Trophoblast cell (in vitro differentiated cells and primary cell): ENCODE results near the gene LRMDA.

Source experiments
- DNase-seq, 2 donors: peaks; one replicate each; pipeline ENCODE4 v3.0.0-alpha.2; 2016
- H2AFZ ChIP-seq: 2 replicates; pipeline ENCODE4 v1.6.1; 2013; ENCODE audit warnings: low read length, moderate library complexity, mild to moderate bottlenecking; ENCODE audit not compliant: insufficient read depth, poor library complexity
- H2AK5ac ChIP-seq: 2 replicates; pipeline ENCODE4 v1.6.1; 2013; ENCODE audit warnings: mild to moderate bottlenecking, low read length
- H2BK120ac ChIP-seq: 2 replicates; pipeline ENCODE4 v1.6.1; 2013; ENCODE audit warnings: low read length, mild to moderate bottlenecking, moderate library complexity; ENCODE audit not compliant: insufficient read depth, poor library complexity
- H2BK12ac ChIP-seq: 2 replicates; pipeline ENCODE4 v1.6.1; 2013; ENCODE audit warnings: mild to moderate bottlenecking, low read length, moderate library complexity
- H2BK5ac ChIP-seq: 2 replicates; pipeline ENCODE4 v1.6.1; 2013; ENCODE audit warnings: low read length, low read depth, moderate library complexity, mild to moderate bottlenecking; ENCODE audit not compliant: poor library complexity
- H3K14ac ChIP-seq: 2 replicates; pipeline ENCODE4 v1.6.1; 2013; ENCODE audit warnings: mild to moderate bottlenecking, low read length
- H3K18ac ChIP-seq: 2 replicates; pipeline ENCODE4 v1.6.1; 2013; ENCODE audit warnings: mild to moderate bottlenecking, low read length
- H3K23ac ChIP-seq: 2 replicates; pipeline ENCODE4 v1.6.1; 2013; ENCODE audit warnings: low read length
- H3K27ac ChIP-seq: 2 replicates; pipeline ENCODE4 v1.5.1; 2013; ENCODE audit warnings: low read depth, mild to moderate bottlenecking, inconsistent platforms, low read length, moderate library complexity
- H3K27me3 ChIP-seq: 2 replicates; pipeline ENCODE4 v1.6.1; 2013; ENCODE audit warnings: inconsistent platforms, mild to moderate bottlenecking, low read length, moderate library complexity; ENCODE audit not compliant: insufficient read depth
- H3K36me3 ChIP-seq, 2 experiments: 1 replicate in 1 of 2; 2 replicates in 1 of 2; pipeline ENCODE4 v1.6.1; 2013; ENCODE audit warnings: low read length in 2 of 2, mild to moderate bottlenecking in 2 of 2, moderate library complexity in 1 of 2; ENCODE audit not compliant: insufficient read depth in 2 of 2, control insufficient read depth in 1 of 2
- H3K4ac ChIP-seq: 2 replicates; pipeline ENCODE4 v1.6.1; 2013; ENCODE audit warnings: low read depth, mild to moderate bottlenecking, low read length, moderate library complexity
- H3K4me1 ChIP-seq, 2 experiments: 1 replicate in 1 of 2; 2 replicates in 1 of 2; pipeline ENCODE4 v1.6.1; 2013; ENCODE audit warnings: low read length in 2 of 2, mild to moderate bottlenecking in 2 of 2, moderate library complexity in 1 of 2; ENCODE audit not compliant: insufficient read depth in 2 of 2, control insufficient read depth in 1 of 2
- H3K4me2 ChIP-seq: 2 replicates; pipeline ENCODE4 v1.6.1; 2013; ENCODE audit warnings: inconsistent platforms, mild to moderate bottlenecking, low read length, moderate library complexity
- H3K4me3 ChIP-seq: 2 replicates; pipeline ENCODE4 v1.5.1; 2013; ENCODE audit warnings: mild to moderate bottlenecking, low read depth, low read length, inconsistent platforms
- H3K79me1 ChIP-seq: one replicate; pipeline ENCODE4 v1.6.1; 2013; ENCODE audit warnings: low read length
- H3K79me2 ChIP-seq: 2 replicates; pipeline ENCODE4 v1.6.1; 2013; ENCODE audit warnings: low read length, mild to moderate bottlenecking; ENCODE audit not compliant: control insufficient read depth, insufficient read depth, poor library complexity
- H3K9ac ChIP-seq: 2 replicates; pipeline ENCODE4 v1.6.1; 2013; ENCODE audit warnings: mild to moderate bottlenecking, low read length
- H3K9me3 ChIP-seq: 2 replicates; pipeline ENCODE4 v1.6.1; 2013; ENCODE audit warnings: low read depth, mild to moderate bottlenecking, control low read depth, inconsistent platforms, low read length; ENCODE audit not compliant: insufficient read depth
- H4K12ac ChIP-seq: 2 replicates; pipeline ENCODE4 v1.6.1; 2013; ENCODE audit warnings: low read depth, mild to moderate bottlenecking, low read length, moderate library complexity
- H4K8ac ChIP-seq: 2 replicates; pipeline ENCODE4 v1.6.1; 2013; ENCODE audit warnings: low read depth, mild to moderate bottlenecking, low read length, moderate library complexity
- H4K91ac ChIP-seq: one replicate; pipeline ENCODE4 v1.6.1; 2013; ENCODE audit warnings: low read depth, mild to moderate bottlenecking, low read length, moderate library complexity
- WGBS: extraction: QIAGEN DNeasy Blood & Tissue Kit; methylation state at CpG from one replicate; pipeline ENCODE4 v1.1.7; 2013; ENCODE audit warnings: missing lambda C conversion rate; ENCODE audit not compliant: insufficient read length, insufficient coverage; ENCODE audit errors: extremely low coverage; 5-methylcytosine and 5-hydroxymethylcytosine counted together

The LRMDA gene

DNA sequence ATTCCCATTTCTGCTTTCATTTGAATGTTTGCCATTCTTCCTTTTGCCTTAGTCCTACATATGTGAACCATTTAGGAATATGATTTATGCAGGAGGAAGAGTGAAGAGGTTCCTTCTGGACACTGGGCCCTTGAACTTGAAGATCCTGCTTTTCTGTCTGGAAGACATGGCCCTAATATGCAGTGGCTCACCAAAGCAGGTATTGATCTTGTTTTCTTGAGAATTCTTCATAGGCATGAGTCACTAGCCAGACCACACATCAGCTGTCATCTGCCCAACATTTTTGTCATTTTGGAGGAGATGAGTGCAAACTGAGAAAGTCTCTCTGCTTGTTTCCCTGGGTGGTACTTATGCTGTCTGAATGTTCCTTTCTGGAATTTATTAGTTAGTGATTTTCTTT lies 382.6 kb downstream of the LRMDA start:
- no peak overlapping the region for H3K9ac ChIP-seq
- no peak overlapping the region for H3K14ac ChIP-seq

DNA sequence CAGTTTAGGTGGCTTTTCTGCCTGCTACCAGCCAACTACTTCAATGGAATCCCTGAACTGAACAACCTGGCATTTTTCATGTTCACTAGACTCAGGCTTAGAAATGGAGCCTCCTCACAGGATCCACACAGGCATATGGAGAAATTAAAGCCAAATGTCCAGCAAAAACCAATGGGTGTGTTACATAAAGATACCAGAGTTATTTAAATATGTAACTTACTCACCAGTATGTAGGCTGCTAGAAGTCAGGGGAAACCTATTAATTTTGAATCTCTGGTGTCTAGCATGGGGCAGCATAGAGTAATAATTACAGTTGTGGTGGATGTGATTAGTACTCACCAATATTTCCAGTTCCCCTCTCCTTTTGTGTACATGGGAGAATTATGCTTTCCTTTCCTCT lies 383.6 kb downstream of the LRMDA start:
- Histone ChIP-seq H3K4me1 (peaks cover 0 to 2% of the 10 kb centered on the region in 2 experiments), H4K8ac (no peak overlapping the region), H3K4ac (no peak overlapping the region), H2BK12ac (no peak overlapping the region), H2AK5ac (no peak overlapping the region), H4K91ac (no peak overlapping the region), H2BK5ac (no peak overlapping the region), H3K23ac (no peak overlapping the region), H3K27ac (no peak overlapping the region), H3K14ac (no peak overlapping the region), H3K9me3 (no peaks in the 10 kb centered on the region), H3K18ac (no peak overlapping the region), H3K79me1 (no peaks in the 10 kb centered on the region), H3K36me3 (no peaks in the 10 kb centered on the region), H2AFZ (no peak overlapping the region), H3K4me3 (no peak overlapping the region), H3K79me2 (no peaks in the 10 kb centered on the region), H3K27me3 (no peaks in the 10 kb centered on the region), H4K12ac (no peak overlapping the region), H3K9ac (no peak overlapping the region), H2BK120ac (no peak overlapping the region), H3K4me2 (no peak overlapping the region)
- DNase-seq: no peak

More for the DNA sequence above, 382.6 kb downstream of the LRMDA start:
- no peak overlapping the region for H3K27ac ChIP-seq
- H3K23ac ChIP-seq: no peak overlapping the region
- H3K4me2 ChIP-seq: no peak overlapping the region
- H2BK5ac ChIP-seq: no peak overlapping the region
- H2BK12ac ChIP-seq: no peak overlapping the region
- no peak overlapping the region for H2AK5ac ChIP-seq
- no peak overlapping the region for H3K4ac ChIP-seq
- H3K79me1 ChIP-seq: no peaks in the 10 kb centered on the region
- H3K27me3 ChIP-seq: no peaks in the 10 kb centered on the region
- peaks cover 0 to 2% of the 10 kb centered on the region in 2 experiments for H3K4me1 ChIP-seq
- H2AFZ ChIP-seq: no peak overlapping the region
- no peak overlapping the region for H3K4me3 ChIP-seq
- H3K18ac ChIP-seq: no peak overlapping the region
- no peak for DNase-seq
- no peak overlapping the region for H2BK120ac ChIP-seq
- H4K91ac ChIP-seq: no peak overlapping the region
- no peak overlapping the region for H4K12ac ChIP-seq
- no peaks in the 10 kb centered on the region for H3K79me2 ChIP-seq
- H4K8ac ChIP-seq: no peak overlapping the region
- no peaks in the 10 kb centered on the region for H3K9me3 ChIP-seq
- H3K36me3 ChIP-seq: no peaks in the 10 kb centered on the region

DNA sequence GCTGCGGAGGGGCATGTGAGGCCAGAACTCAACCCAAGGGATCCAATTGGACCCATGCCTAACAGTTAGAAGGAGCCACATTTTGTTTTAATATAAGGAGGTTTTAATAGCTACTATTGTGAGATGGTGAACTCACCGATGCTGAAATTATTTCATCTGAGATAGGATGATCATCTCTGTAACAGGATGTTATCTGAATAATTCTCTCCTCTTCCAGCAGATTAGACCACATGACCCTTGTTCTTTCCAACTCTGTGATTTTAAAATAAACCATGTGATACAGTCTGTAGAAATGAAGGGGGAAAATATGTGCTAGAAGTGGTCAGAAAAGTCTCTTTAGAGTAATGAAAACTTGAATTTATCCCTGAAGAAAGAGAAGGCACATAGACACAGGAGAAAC lies 385.8 kb downstream of the LRMDA start:
- Histone ChIP-seq H4K91ac (no peak overlapping the region), H3K23ac (no peak overlapping the region), H2AK5ac (no peak overlapping the region), H3K9me3 (no peaks in the 10 kb centered on the region), H4K12ac (no peak overlapping the region), H3K27me3 (no peaks in the 10 kb centered on the region), H2AFZ (no peak overlapping the region), H3K36me3 (no peaks in the 10 kb centered on the region), H3K79me2 (no peaks in the 10 kb centered on the region), H3K4me2 (no peak overlapping the region), H3K79me1 (no peaks in the 10 kb centered on the region), H3K14ac (no peak overlapping the region), H3K27ac (no peak overlapping the region), H3K4ac (no peak overlapping the region), H2BK5ac (no peak overlapping the region), H3K9ac (no peak overlapping the region), H2BK12ac (no peak overlapping the region), H3K18ac (no peak overlapping the region), H3K4me3 (no peak overlapping the region), H3K4me1 (peaks cover 0 to 2% of the 10 kb centered on the region in 2 experiments), H2BK120ac (no peak overlapping the region), H4K8ac (no peak overlapping the region)
- no peak for DNase-seq
- WGBS: no CpG with 5 or more reads among the region's 2 CpGs

DNA sequence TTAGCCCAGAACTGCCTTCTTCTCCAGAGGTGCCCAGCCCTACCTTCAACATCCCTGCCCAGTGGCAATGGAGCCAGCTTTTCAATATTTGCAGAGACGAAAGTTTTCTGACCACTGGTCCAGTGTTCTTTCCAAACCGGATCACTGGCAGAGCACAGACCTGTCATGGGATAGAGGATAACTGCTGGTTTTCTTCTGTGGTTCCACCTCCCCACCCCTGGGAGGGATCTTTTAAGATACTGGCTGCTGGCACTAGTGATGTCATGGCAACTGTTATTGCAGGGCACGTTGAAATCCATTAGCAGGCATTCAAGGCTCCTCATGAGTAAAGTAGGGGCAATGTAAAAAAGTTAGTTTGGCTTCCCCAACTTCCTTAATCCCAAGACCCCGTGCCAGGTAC lies 387.1 kb downstream of the LRMDA start:
- Histone ChIP-seq H2BK120ac (no peak overlapping the region), H3K36me3 (no peaks in the 10 kb centered on the region), H3K4ac (no peak overlapping the region), H3K9ac (no peak overlapping the region), H3K9me3 (no peaks in the 10 kb centered on the region), H3K27me3 (no peaks in the 10 kb centered on the region), H2AFZ (no peak overlapping the region), H4K8ac (no peak overlapping the region), H3K4me2 (no peak overlapping the region), H3K79me2 (no peaks in the 10 kb centered on the region), H2AK5ac (no peak overlapping the region), H3K4me3 (no peak overlapping the region), H4K91ac (no peak overlapping the region), H3K27ac (no peak overlapping the region), H3K18ac (no peak overlapping the region), H2BK5ac (no peak overlapping the region), H3K4me1 (peaks cover 0 to 2% of the 10 kb centered on the region in 2 experiments), H3K79me1 (no peaks in the 10 kb centered on the region), H2BK12ac (no peak overlapping the region), H4K12ac (no peak overlapping the region), H3K23ac (no peak overlapping the region), H3K14ac (no peak overlapping the region)
- WGBS: no CpG with 5 or more reads among the region's 4 CpGs
- DNase-seq: no peak

DNA sequence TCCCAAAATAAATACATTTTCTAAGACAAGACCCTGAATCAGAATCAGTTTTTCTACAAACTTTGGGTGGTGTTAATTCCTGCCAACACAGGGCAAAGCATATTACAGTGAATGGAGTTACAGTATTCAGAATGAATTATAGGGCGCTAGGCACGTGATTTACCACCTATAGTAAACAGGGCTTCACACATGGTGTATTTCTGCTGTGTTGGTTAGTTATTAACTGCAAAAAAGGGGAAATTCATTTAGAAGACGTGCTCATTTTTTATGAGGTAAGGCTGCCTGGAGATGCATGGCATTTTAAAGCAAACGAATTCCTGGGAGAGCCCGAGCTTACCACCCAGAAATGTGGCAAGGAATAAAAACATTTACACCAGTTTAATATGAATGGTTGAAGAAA lies 393.8 kb downstream of the LRMDA start:
- Histone ChIP-seq H4K8ac (no peak overlapping the region), H3K36me3 (no peaks in the 10 kb centered on the region), H3K14ac (no peak overlapping the region), H3K4me3 (no peak overlapping the region), H2BK12ac (no peak overlapping the region), H2AFZ (no peak overlapping the region), H4K91ac (no peak overlapping the region), H2BK5ac (no peak overlapping the region), H3K4ac (no peak overlapping the region), H3K27me3 (no peaks in the 10 kb centered on the region), H3K4me1 (peaks cover 0 to 2% of the 10 kb centered on the region in 2 experiments), H3K27ac (no peak overlapping the region), H3K4me2 (no peak overlapping the region), H4K12ac (no peak overlapping the region), H3K23ac (no peak overlapping the region), H2AK5ac (no peak overlapping the region), H3K9ac (no peak overlapping the region), H2BK120ac (no peak overlapping the region), H3K79me2 (no peaks in the 10 kb centered on the region), H3K9me3 (peaks cover 2% of the 10 kb centered on the region), H3K18ac (no peak overlapping the region), H3K79me1 (no peaks in the 10 kb centered on the region)
- WGBS: no CpG with 5 or more reads among the region's 5 CpGs
- no peak for DNase-seq
